ENCODE results near the gene MAOB. TPM values are rescaled to one million over a fixed set of nuclear protein-coding genes. Genes with fewer than 3 reads are reported as not detected.

The MAOB gene
- total and polyA plus RNA-seq, 5 donors from 2014 or later: 0.13 TPM; not detected in 4

DNA sequence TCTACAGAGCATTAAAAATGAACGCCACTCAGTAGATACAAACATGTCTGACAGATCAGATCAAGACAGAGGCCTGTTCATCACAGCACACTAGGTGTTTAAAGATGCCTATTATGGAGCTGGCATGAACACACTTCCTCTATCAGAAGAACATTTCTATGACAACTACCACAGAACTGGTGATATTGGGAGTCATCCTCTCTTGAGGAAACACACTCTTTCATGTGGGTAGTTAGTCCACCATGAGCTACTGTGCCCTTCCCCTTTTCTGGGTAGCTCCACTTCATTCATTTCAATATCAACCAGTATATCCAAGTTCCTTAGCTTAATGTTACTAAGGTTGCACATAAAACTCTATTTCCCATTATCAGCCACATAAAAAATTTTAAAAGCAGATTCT lies 46.7 kb downstream of the MAOB start:
- H3K27ac ChIP-seq (ENCODE audit: insufficient read depth, low read length, poor library complexity, severe bottlenecking): no peak overlapping the region
- Mint-ChIP-seq H3K36me3 (no peaks in the 10 kb centered on the region), H3K4me1 (no peaks in the 10 kb centered on the region), H3K27ac (no peak overlapping the region), H3K27me3 (peaks cover 15% of the 10 kb centered on the region), H3K9me3 (peaks cover 0 to 2% (median 0%) of the 10 kb centered on the region in 7 donors), H3K4me3 (no peak overlapping the region)
- ATAC-seq (ENCODE audit: low read depth in 2 of 2): no peak
- no peaks in the 10 kb centered on the region for H3K36me3 ChIP-seq (ENCODE audit: control insufficient read depth, insufficient read depth, low read length)
- H3K9me3 ChIP-seq (ENCODE audit: control insufficient read depth in 2 of 2, low read length in 2 of 2): no peaks in the 10 kb centered on the region
- no peaks in the 10 kb centered on the region for H3K27me3 ChIP-seq (ENCODE audit: control insufficient read depth, insufficient read depth, low read length)
- no peak for DNase-seq
- H3K4me1 ChIP-seq (ENCODE audit: control insufficient read depth, insufficient read depth, low read length, poor library complexity, severe bottlenecking): no peaks in the 10 kb centered on the region
- no peak overlapping the region for H3K4me3 ChIP-seq (ENCODE audit: low read depth, low read length)

- Mint-ChIP-seq H3K9me3 (no peaks in the 10 kb centered on the region), H3K27ac (no peak overlapping the region), H3K36me3 (no peaks in the 10 kb centered on the region), H3K4me3 (no peak overlapping the region), H3K4me1 (no peaks in the 10 kb centered on the region), H3K27me3 (peaks cover 11% of the 10 kb centered on the region)
- ATAC-seq (ENCODE audit: low read depth in 2 of 2) (no peak), DNase-seq (no peak)
- no peaks in the 10 kb centered on the region for H3K27me3 ChIP-seq (ENCODE audit: control insufficient read depth, insufficient read depth, low read length)
- no peaks in the 10 kb centered on the region for H3K9me3 ChIP-seq (ENCODE audit: control insufficient read depth in 2 of 2, low read length in 2 of 2)
- H3K4me1 ChIP-seq (ENCODE audit: control insufficient read depth, insufficient read depth, low read length, poor library complexity, severe bottlenecking): no peaks in the 10 kb centered on the region
- H3K4me3 ChIP-seq (ENCODE audit: low read depth, low read length): no peak overlapping the region
- no peak overlapping the region for H3K27ac ChIP-seq (ENCODE audit: insufficient read depth, low read length, poor library complexity, severe bottlenecking)
- H3K36me3 ChIP-seq (ENCODE audit: control insufficient read depth, insufficient read depth, low read length): no peaks in the 10 kb centered on the region
Measured at GRCh38 chrX:43827791-43828190, 54.5 kb downstream of the MAOB start.

DNA sequence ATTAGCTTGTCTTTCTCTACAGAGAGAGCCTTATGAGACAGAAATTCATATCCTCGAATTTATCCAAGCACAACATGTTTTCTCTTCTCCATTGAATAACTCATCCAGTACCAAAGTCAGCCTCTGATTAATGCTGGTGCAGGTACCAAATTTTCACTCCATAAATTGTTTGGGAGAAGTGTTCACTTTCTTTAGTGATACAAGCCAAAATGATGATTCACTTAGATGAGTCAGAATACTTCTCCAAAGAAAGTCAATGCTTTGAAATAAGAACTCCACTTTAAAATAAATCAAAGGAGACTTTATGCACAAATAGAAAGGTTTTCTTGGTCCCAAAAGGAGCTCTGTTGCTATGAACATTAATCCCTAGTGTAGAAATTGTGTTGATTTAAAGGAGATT lies 60.2 kb downstream of the MAOB start:
- ATAC-seq (ENCODE audit: low read depth in 2 of 2): no peak
- peaks cover 0 to 2% (median 0%) of the 10 kb centered on the region in 7 donors for H3K9me3 Mint-ChIP-seq
- Histone ChIP-seq H3K4me3 (ENCODE audit: low read depth, low read length) (no peak overlapping the region), H3K36me3 (ENCODE audit: control insufficient read depth, insufficient read depth, low read length) (no peaks in the 10 kb centered on the region), H3K27ac (ENCODE audit: insufficient read depth, low read length, poor library complexity, severe bottlenecking) (no peak overlapping the region), H3K27me3 (ENCODE audit: control insufficient read depth, insufficient read depth, low read length) (peaks cover 2% of the 10 kb centered on the region), H3K4me1 (ENCODE audit: control insufficient read depth, insufficient read depth, low read length, poor library complexity, severe bottlenecking) (no peaks in the 10 kb centered on the region), H3K9me3 (ENCODE audit: control insufficient read depth in 2 of 2, low read length in 2 of 2) (no peaks in the 10 kb centered on the region)
- H3K27me3 Mint-ChIP-seq: peaks cover 9% of the 10 kb centered on the region
- H3K4me3 Mint-ChIP-seq: no peak overlapping the region
- H3K27ac Mint-ChIP-seq: no peak overlapping the region
- no peaks in the 10 kb centered on the region for H3K4me1 Mint-ChIP-seq
- DNase-seq: no peak
- H3K36me3 Mint-ChIP-seq: no peaks in the 10 kb centered on the region

- H3K4me1 Mint-ChIP-seq: peaks cover 5 to 9% (median 7%) of the 10 kb centered on the region in 4 donors
- H3K27me3 ChIP-seq (ENCODE audit: control insufficient read depth, insufficient read depth, low read length): no peaks in the 10 kb centered on the region
- H3K27ac Mint-ChIP-seq: no peak overlapping the region
- H3K4me1 ChIP-seq (ENCODE audit: control insufficient read depth, insufficient read depth, low read length, poor library complexity, severe bottlenecking): peaks cover 4% of the 10 kb centered on the region
- no peak overlapping the region for H3K27ac ChIP-seq (ENCODE audit: insufficient read depth, low read length, poor library complexity, severe bottlenecking)
- no peaks in the 10 kb centered on the region for H3K36me3 Mint-ChIP-seq
- ATAC-seq (ENCODE audit: low read depth in 2 of 2) (no peak), DNase-seq (no peak)
- no peak overlapping the region for H3K4me3 ChIP-seq (ENCODE audit: low read depth, low read length)
- H3K36me3 ChIP-seq (ENCODE audit: control insufficient read depth, insufficient read depth, low read length): no peaks in the 10 kb centered on the region
- H3K27me3 Mint-ChIP-seq: peaks cover 14% of the 10 kb centered on the region
- H3K9me3 ChIP-seq (ENCODE audit: control insufficient read depth in 2 of 2, low read length in 2 of 2): no peaks in the 10 kb centered on the region
- peaks cover 0 to 3% (median 0%) of the 10 kb centered on the region in 7 donors for H3K9me3 Mint-ChIP-seq
- H3K4me3 Mint-ChIP-seq: no peak overlapping the region
Measured at GRCh38 chrX:43817444-43817843, 64.8 kb downstream of the MAOB start.

DNA sequence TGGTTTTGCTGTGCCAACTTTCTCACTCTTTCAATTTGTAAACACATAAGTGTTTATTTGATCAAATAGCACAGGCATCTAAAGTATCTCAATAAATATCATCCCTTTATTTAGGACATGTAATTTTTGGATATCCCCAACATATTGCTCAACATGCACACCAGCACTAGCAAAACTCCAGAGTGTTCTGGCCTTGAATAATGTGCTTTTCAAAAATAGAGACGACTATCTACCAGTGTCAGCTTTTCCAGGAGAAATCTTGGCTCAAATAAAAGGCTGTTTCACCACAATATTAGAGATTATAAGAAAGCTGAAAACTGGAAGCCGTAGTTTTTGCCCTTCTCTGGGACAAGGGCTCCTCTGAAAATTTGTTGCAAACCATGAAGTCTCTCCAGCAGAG lies 67.0 kb downstream of the MAOB start:
- H3K36me3 Mint-ChIP-seq: no peaks in the 10 kb centered on the region
- no peak overlapping the region for H3K27ac ChIP-seq (ENCODE audit: insufficient read depth, low read length, poor library complexity, severe bottlenecking)
- no peaks in the 10 kb centered on the region for H3K27me3 ChIP-seq (ENCODE audit: control insufficient read depth, insufficient read depth, low read length)
- no peak overlapping the region for H3K4me3 Mint-ChIP-seq
- ATAC-seq (ENCODE audit: low read depth in 2 of 2): no peak
- no peaks in the 10 kb centered on the region for H3K36me3 ChIP-seq (ENCODE audit: control insufficient read depth, insufficient read depth, low read length)
- DNase-seq: no peak
- H3K4me1 Mint-ChIP-seq: peaks cover 5 to 9% (median 7%) of the 10 kb centered on the region in 4 donors
- no peaks in the 10 kb centered on the region for H3K9me3 ChIP-seq (ENCODE audit: control insufficient read depth in 2 of 2, low read length in 2 of 2)
- H3K27ac Mint-ChIP-seq: no peak overlapping the region
- peaks cover 9% of the 10 kb centered on the region for H3K27me3 Mint-ChIP-seq
- no peak overlapping the region for H3K4me3 ChIP-seq (ENCODE audit: low read depth, low read length)
- H3K9me3 Mint-ChIP-seq: peaks cover 0 to 3% (median 0%) of the 10 kb centered on the region in 7 donors
- peaks cover 4% of the 10 kb centered on the region for H3K4me1 ChIP-seq (ENCODE audit: control insufficient read depth, insufficient read depth, low read length, poor library complexity, severe bottlenecking)

DNA sequence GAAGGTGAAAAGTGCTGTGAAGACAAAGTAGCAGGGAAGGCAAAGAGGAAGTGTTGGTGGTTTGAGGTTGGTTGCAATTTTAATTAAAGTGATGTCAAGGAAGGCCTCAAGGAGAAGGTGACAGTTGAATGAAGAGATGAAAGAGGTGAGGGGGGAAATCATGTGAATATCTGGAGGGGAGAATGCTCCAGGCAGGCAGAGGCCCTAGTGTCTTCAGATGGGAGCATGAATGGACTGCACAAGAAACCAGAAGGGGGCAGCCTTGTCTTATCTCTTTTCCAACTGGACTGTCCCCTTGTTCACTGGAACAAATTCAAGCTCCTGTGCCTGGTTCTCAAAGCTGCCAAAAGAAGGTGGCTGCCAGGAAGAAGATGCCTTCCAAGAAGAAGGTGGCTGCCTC lies 68.4 kb downstream of the MAOB start:
- no peak overlapping the region for H3K27ac ChIP-seq (ENCODE audit: insufficient read depth, low read length, poor library complexity, severe bottlenecking)
- peaks cover 5 to 9% (median 7%) of the 10 kb centered on the region in 4 donors for H3K4me1 Mint-ChIP-seq
- H3K4me3 Mint-ChIP-seq: no peak overlapping the region
- H3K9me3 ChIP-seq (ENCODE audit: control insufficient read depth in 2 of 2, low read length in 2 of 2): no peaks in the 10 kb centered on the region
- peaks cover 4% of the 10 kb centered on the region for H3K4me1 ChIP-seq (ENCODE audit: control insufficient read depth, insufficient read depth, low read length, poor library complexity, severe bottlenecking)
- no peak for ATAC-seq (ENCODE audit: low read depth in 2 of 2)
- peak overlapping the region in 1 of 3 donors; percentile 42 for H3K27ac Mint-ChIP-seq
- peaks cover 0 to 3% (median 0%) of the 10 kb centered on the region in 7 donors for H3K9me3 Mint-ChIP-seq
- H3K36me3 ChIP-seq (ENCODE audit: control insufficient read depth, insufficient read depth, low read length): no peaks in the 10 kb centered on the region
- H3K4me3 ChIP-seq (ENCODE audit: low read depth, low read length): no peak overlapping the region
- peak in 2 of 3 donors; percentile 2 to 13 for DNase-seq
- peaks cover 9% of the 10 kb centered on the region for H3K27me3 Mint-ChIP-seq
- H3K27me3 ChIP-seq (ENCODE audit: control insufficient read depth, insufficient read depth, low read length): no peaks in the 10 kb centered on the region
- no peaks in the 10 kb centered on the region for H3K36me3 Mint-ChIP-seq

GRCh38 chrX:43813319-43813718 lies 68.9 kb downstream of the MAOB start:
- H3K27ac ChIP-seq (ENCODE audit: insufficient read depth, low read length, poor library complexity, severe bottlenecking): no peak overlapping the region
- H3K36me3 ChIP-seq (ENCODE audit: control insufficient read depth, insufficient read depth, low read length): no peaks in the 10 kb centered on the region
- H3K4me3 ChIP-seq (ENCODE audit: low read depth, low read length): no peak overlapping the region
- DNase-seq: no peak
- H3K4me1 Mint-ChIP-seq: peaks cover 5 to 9% (median 7%) of the 10 kb centered on the region in 4 donors
- no peaks in the 10 kb centered on the region for H3K27me3 ChIP-seq (ENCODE audit: control insufficient read depth, insufficient read depth, low read length)
- H3K4me1 ChIP-seq (ENCODE audit: control insufficient read depth, insufficient read depth, low read length, poor library complexity, severe bottlenecking): peaks cover 4% of the 10 kb centered on the region
- peak overlapping the region in 1 of 3 donors; percentile 42 for H3K27ac Mint-ChIP-seq
- no peaks in the 10 kb centered on the region for H3K36me3 Mint-ChIP-seq
- no peak overlapping the region for H3K4me3 Mint-ChIP-seq
- H3K9me3 ChIP-seq (ENCODE audit: control insufficient read depth in 2 of 2, low read length in 2 of 2): no peaks in the 10 kb centered on the region
- ATAC-seq (ENCODE audit: low read depth in 2 of 2): no peak
- peaks cover 9% of the 10 kb centered on the region for H3K27me3 Mint-ChIP-seq
- H3K9me3 Mint-ChIP-seq: peaks cover 0 to 3% (median 0%) of the 10 kb centered on the region in 7 donors

DNA sequence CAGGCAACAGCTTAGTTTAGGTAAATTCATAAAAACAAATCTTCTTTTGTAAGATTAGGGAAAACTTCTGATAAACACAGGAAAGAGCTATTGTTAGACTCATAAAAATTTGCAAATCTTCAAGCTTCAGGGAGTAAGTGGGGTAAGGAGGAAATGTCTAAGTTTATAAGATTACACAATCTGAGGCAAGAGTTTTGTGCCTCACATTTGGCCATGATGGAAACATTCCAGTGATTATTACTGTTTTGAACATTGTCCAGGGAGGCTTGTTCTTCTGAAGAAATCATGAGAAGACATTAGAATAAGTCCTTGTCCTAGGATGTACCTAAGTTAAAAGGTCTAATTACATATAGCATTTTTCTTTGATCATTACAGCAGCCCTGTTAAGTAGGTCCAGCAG lies 72.8 kb downstream of the MAOB start:
- no peak overlapping the region for H3K27ac Mint-ChIP-seq
- no peaks in the 10 kb centered on the region for H3K36me3 ChIP-seq (ENCODE audit: control insufficient read depth, insufficient read depth, low read length)
- no peak overlapping the region for H3K27ac ChIP-seq (ENCODE audit: insufficient read depth, low read length, poor library complexity, severe bottlenecking)
- peaks cover 2% of the 10 kb centered on the region for H3K27me3 ChIP-seq (ENCODE audit: control insufficient read depth, insufficient read depth, low read length)
- H3K27me3 Mint-ChIP-seq: peaks cover 10% of the 10 kb centered on the region
- DNase-seq (no peak), ATAC-seq (ENCODE audit: low read depth in 2 of 2) (no peak)
- no peaks in the 10 kb centered on the region for H3K36me3 Mint-ChIP-seq
- H3K4me1 Mint-ChIP-seq: peaks cover 5 to 9% (median 7%) of the 10 kb centered on the region in 4 donors
- peaks cover 0 to 2% (median 0%) of the 10 kb centered on the region in 7 donors for H3K9me3 Mint-ChIP-seq
- H3K4me3 Mint-ChIP-seq: no peak overlapping the region
- peaks cover 4% of the 10 kb centered on the region for H3K4me1 ChIP-seq (ENCODE audit: control insufficient read depth, insufficient read depth, low read length, poor library complexity, severe bottlenecking)
- H3K4me3 ChIP-seq (ENCODE audit: low read depth, low read length): no peak overlapping the region
- no peaks in the 10 kb centered on the region for H3K9me3 ChIP-seq (ENCODE audit: control insufficient read depth in 2 of 2, low read length in 2 of 2)
